ENCODE results near the gene CACNG3.
"Not testable (repeated sequence)": the region's sequence is repeated elsewhere in the genome, so short reads cannot be mapped to it uniquely, and the experiment has no call there.

Gene CACNG3

GRCh38 chr16:24255456-24256371 is at the start of gene CACNG3:
Gene CACNG3, plus strand, starts transcription at chr16:24256335. Its CDS starts 420 bp downstream, at chr16:24256755.
- DNase-seq: peak in 2 of 4 experiments; percentile 4 to 5

GRCh38 chr16:24206926-24207325 is 49.2 kb upstream of the CACNG3 start:
- no peak for DNase-seq

GRCh38 chr16:24208710-24209109 is 47.4 kb upstream of the CACNG3 start:
- no peak for DNase-seq

- no peak for DNase-seq
Observed at GRCh38 chr16:24214992-24215391, 41.1 kb upstream of the CACNG3 start.

GRCh38 chr16:24216961-24217360 is 39.2 kb upstream of the CACNG3 start:
- DNase-seq: no peak

- DNase-seq: no peak
Observed at GRCh38 chr16:24217461-24217860, 38.7 kb upstream of the CACNG3 start.

GRCh38 chr16:24218299-24218698 is 37.8 kb upstream of the CACNG3 start:
- no peak for DNase-seq

GRCh38 chr16:24221219-24221618 is 34.9 kb upstream of the CACNG3 start:
- DNase-seq: no peak

- DNase-seq: no peak
Observed at GRCh38 chr16:24228514-24228913, 27.6 kb upstream of the CACNG3 start.

GRCh38 chr16:24232936-24233335 is 23.2 kb upstream of the CACNG3 start:
- DNase-seq: no peak

GRCh38 chr16:24234737-24235136 is 21.4 kb upstream of the CACNG3 start:
- DNase-seq: no peak

GRCh38 chr16:24235806-24236205 is 20.3 kb upstream of the CACNG3 start:
- no peak for DNase-seq

GRCh38 chr16:24238846-24239245 is 17.3 kb upstream of the CACNG3 start:
- DNase-seq: not testable (repeated sequence)

GRCh38 chr16:24246911-24247607 is 9.1 kb upstream of the CACNG3 start:
- no peak for DNase-seq

GRCh38 chr16:24253192-24253591 is 2.9 kb upstream of the CACNG3 start:
- DNase-seq: peak in 1 of 4 experiments; percentile 1

GRCh38 chr16:24257958-24258357 is 1.8 kb downstream of the CACNG3 start:
- DNase-seq: no peak

- no peak for DNase-seq
Observed at GRCh38 chr16:24258791-24259190, 2.7 kb downstream of the CACNG3 start.

GRCh38 chr16:24262816-24263215 is 6.7 kb downstream of the CACNG3 start:
- DNase-seq: no peak

- no peak for DNase-seq
Observed at GRCh38 chr16:24270721-24271442, 14.7 kb downstream of the CACNG3 start.

- DNase-seq: no peak
Observed at GRCh38 chr16:24272379-24272778, 16.2 kb downstream of the CACNG3 start.

GRCh38 chr16:24273508-24274182 is 17.5 kb downstream of the CACNG3 start:
- DNase-seq: no peak

GRCh38 chr16:24275413-24275812 is 19.3 kb downstream of the CACNG3 start:
- DNase-seq: no peak

Measured in activated naive CD4-positive, alpha-beta T cell (primary cell).